GM19023 (cell line): ENCODE results near the gene PCK1.

Source experiments
- ATAC-seq: cut with Tn5 transposase; IDR thresholded peaks from one replicate; pipeline ENCODE4 v1.9.1; 2021; ENCODE audit warnings: mild to moderate bottlenecking, moderate library complexity; ENCODE audit not compliant: unreplicated experiment

Gene PCK1

DNA sequence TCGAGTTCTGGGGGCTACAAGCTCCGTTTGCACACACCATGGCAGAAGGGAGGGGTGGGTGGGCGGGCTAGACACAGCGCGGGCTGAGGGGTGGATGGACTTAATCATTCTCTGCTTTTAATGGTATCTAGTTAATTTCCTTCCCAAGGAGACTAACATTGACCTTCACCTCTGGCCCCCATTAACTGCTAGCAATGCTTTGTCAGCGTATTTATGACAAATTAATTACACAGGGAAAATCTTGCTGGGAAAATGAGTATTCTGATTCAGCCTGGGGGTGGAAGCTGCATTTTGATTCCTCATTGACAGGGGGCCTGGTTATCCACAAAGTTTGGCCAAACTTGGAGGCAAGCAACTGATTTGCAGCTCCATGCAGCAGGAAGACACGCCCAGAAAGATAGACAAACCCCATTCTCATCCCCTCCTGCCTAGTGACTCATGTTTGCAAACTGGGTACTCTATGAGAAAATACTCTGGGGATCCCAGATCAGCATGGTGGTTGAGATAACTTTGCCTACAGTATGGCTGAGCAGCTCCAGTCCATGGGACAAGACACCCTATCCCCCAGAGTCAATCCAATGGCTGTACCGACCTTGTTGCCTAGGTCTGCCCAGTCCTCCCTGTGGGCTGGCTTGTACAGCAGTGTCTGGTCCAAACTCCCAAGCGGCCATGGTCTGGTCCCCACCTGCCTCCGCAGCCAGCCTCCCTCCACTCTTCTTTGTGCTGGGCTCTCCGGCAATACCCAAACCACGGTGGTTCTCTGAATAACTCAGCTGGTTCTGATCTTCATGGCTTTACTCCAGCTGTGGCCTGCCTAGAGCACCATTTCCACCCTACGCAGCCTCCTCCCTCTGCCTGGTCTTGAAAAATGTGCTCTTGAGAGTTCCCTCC lies 39.7 kb downstream of the PCK1 start:
- ATAC-seq: peak; percentile 42

DNA sequence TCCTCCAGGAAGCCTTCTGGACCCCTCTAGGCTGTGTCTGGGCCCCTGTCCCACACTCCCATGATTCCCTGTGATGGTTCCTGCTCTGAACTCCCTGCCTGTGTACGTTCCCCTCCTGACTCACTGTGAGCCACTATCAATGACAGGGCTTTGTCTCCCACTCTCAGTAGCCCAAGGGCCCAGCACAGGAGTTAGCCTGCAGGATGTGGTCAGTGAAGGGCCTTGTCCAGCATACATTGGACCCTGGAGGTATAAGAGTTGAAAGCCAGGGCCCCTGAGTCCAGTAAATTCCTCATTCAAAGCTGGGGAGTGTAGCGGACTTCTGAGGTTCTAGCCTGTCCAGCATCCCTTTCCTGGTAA lies 40.3 kb downstream of the PCK1 start:
- no peak for ATAC-seq

GRCh38 chr20:57601737-57602136 lies 40.8 kb downstream of the PCK1 start:
- no peak for ATAC-seq

GRCh38 chr20:57603120-57603519 lies 42.2 kb downstream of the PCK1 start:
- ATAC-seq: no peak

DNA sequence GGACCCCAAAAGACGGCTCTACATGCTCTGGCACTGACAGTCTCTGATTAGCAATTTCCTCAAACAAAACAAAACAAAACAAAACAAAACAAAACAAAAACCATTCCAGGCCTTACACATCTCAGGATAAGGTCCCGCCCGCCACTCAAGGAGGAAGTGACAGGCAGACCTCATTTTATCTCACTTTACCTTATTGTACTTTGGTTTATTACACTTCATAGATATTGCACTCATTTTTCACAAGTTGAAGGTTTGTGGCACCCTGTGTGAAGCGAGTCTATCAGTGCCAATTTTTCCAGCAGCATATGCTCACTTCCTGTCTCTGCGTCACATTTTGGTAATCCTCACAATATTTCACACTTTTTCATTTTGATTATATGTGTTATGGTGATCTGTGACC lies 44.1 kb downstream of the PCK1 start:
- no peak for ATAC-seq

DNA sequence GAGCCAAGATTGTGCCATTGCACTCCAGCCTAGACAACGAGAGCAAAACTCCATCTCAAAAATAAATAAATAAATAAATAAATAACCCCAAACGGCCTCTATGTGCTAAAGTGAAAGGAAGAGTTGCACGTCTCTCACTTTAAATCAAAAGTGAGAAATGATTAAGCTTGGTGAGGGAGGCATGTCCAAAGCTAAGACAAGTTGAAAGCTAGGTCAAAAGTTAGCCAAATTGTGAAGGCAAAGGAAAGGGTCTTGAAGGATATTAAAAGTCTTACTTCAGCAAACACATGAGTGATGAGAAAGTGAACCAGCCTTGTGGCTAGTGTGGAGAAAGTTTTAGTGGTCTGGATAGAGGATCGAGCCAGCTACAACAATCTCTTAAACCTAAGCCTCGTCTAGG lies 45.0 kb downstream of the PCK1 start:
- ATAC-seq: no peak

DNA sequence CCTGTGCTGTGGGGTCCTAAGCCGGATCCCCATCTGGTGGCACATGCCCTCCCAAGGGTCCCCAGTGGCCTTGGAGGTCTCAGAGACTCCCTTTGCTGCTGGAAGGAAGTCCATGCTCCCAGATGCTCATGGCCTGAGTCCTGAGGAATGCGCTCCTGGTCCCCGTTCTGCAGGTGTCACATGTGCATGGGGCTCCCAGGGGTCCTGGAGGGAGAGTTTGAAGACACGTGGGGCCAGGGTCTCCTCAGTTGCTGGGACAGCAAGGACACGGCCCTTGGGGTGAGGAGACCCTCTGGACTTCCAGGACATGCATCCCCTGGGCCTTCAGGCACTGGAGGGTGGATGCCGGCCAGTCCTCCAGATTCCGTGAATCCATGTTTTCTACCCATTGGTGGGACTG lies 47.6 kb downstream of the PCK1 start:
- ATAC-seq: no peak

GRCh38 chr20:57609086-57609841 lies 48.4 kb downstream of the PCK1 start:
- no peak for ATAC-seq

- ATAC-seq: no peak
These were observed 48.9 kb downstream of the PCK1 start for GRCh38 chr20:57609842-57610167.

- no peak for ATAC-seq
These were observed 49.5 kb downstream of the PCK1 start for GRCh38 chr20:57610261-57610952.

DNA sequence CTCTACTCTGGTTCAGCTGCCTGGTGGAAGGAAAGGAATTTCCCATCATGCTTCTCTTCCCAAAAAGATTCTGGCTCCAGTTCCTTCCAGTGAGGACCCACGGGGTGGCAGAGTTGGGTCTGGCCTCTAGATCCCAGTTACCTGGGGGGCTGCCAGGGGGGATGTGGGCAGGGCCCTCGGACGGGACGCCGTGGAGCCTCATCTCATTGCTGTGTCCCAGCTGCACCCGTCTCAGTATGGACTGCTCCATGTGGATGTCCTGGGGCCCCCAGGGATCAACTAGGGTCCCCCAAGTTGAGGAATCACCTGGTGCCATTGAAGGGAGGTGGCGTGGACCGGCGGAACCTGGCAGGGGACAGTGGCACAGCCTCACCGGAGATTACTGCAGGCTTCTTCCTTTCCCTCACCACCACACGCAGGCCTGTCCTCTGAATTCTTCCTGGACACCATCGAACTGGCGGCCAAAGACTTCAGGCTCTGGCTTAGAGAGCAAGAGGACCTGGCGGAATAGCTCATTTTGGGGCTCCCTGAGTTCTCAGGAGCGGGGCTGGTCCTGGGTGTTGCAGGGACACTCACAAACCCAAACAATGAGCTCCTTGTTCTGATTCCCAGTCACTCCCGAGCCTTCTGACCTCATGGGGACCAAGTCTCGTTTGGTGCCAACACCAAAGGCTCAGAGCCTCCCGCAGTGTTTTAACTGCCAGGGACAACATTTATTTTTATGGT lies 50.8 kb downstream of the PCK1 start:
- no peak for ATAC-seq

DNA sequence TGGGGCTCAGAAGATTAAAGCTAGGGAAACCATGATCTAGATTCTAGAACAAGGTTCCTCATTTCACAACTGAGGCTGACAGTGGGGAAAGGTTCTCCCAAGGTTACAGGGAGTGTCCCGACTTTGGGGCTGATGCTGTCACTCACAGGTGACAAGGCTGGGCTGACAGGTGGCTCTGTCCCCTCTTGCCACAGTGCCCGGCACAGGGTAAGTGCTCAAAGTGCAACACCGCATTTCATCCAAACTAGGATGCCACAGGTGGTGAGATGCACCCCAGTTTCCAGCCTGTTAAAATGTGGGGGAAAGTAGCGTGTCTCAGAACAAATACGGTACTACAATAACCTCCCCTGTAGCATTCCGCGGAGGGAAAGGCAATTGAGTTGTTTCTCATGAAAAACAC lies 51.5 kb downstream of the PCK1 start:
- no peak for ATAC-seq

DNA sequence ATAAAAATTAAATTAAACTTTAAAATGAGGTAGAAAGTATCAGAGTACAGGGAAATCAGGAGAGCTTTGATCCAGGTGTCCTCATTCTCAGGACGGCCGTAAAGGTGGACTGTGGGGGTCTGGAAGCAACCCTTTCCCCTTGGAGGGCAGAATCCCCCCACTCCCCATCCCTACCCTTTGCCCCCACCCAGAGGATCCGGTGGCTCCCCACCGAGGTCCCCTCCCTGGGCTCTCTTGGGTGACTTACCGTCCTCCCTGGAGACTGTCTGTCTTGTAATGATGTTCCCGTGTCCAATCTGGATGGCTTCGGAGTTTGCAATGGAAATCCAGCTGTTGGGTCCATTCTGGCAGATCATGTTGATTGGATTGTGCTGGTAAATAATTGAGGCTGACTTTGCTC lies 52.0 kb downstream of the PCK1 start:
- no peak for ATAC-seq

DNA sequence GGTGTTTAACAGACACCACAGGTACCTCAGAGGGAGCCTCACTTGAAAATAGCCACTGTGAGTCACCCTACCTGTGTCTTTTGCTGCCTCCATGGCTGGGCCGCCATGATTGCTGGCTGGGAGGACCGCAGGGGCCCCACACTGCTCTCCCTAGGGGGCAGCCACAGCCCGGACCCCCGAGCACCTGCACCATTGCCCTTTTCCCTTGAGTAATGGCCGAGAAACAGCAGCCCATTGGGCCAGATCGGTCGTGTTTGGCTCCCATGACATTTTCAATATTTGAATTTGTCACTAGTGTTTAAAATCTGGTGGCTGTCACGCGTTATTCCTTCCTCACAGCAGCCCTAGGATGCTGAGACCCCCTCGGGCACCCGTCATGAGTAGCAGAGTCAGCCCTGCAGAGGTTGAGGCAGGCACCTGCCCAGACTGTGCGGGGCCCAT lies 52.6 kb downstream of the PCK1 start:
- no peak for ATAC-seq

DNA sequence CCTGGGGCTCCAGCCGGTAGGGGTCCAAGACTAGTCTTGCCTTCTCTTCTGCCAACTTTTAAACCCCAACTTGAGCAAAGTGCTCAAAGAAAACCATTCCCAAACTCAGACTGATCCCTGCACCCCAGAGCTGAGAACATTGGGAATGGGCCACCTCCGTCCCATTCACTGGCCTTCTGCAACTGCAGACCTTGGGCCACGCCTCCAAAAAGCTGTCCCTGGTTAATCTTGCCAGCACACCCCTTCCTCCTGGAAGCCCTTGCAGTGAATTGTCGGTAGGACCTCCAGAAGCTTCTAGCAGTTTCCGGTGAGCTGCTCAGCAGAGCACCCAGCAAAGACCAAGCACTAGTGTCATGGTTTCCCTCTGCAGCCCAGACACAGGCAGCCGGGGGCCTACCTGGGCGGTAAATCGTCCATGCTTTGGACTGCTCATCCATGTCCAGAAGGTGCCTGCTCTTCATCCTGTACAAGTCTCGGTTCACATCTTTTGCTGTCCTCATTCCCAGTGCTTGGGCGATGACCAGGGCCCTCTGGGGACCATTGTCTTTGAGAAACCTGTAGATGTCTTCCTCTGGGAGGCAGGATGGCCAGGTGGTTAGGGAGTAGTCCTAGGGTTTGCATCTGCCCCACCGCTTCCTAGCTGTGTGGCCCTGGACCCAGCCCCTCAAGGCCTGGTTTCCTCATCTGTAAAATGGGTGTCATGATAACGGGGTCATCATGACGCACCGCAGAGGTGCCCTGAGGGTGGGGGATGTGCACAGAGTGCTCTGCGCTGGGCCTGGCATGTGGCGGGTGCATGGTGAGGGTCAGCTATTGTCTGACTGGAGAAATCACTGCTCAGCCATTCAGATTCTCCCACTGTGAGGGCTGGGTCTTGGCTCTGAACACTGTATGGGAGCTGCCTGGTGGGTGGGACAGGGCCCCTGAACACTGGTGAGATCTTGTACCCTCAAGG lies 53.9 kb downstream of the PCK1 start:
- ATAC-seq: no peak

GRCh38 chr20:57615445-57615811 lies 54.5 kb downstream of the PCK1 start:
- no peak for ATAC-seq

GRCh38 chr20:57616143-57616951 lies 55.4 kb downstream of the PCK1 start:
- ATAC-seq: no peak

DNA sequence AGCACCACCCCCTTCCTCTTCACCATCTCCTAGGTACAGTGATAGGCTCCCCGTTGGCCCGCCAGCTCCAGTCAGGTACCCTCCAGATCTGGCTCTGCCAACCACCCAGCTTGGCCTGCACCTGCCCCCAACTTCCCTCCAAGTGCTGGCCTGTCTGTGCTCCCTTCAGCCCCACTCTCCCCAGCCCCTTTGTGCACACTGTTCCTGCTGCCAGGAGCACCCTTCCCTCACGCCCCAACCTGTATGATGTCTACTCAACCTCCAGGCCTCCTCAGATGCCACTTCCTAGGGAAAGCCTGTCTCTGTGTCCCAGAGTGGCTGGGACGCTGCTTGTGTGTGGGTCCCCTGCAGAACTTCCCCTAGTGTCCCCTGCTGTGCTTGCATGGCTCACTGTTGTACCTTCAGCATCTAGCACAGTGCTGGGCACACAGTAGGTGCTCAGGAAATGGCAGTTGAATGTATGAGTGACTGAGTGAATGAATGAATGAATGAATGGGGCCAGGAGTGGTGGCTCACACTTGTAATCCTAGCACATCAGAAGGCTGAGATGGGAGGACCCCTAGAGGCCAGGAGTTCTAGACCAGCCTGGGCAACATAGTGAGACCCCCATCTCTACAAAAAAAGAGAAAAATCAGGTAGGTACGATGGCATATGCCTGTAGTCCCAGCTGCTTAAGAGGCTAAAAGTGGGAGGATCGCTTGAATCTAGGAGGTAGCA lies 56.3 kb downstream of the PCK1 start:
- ATAC-seq: no peak
